HEK293 (cell line): ENCODE results near the gene ISOC2.

Source experiments
- CTCF ChIA-PET: fragments of 350-600 bp; formaldehyde crosslinking; extraction: SDS; loops from one replicate; lab custom pipeline; 2021; ENCODE audit warnings: antibody characterized with exemption; lab: Yijun Ruan, JAX
- POLR2A ChIA-PET: fragments of 300-600 bp; formaldehyde crosslinking; extraction: SDS; loops from one replicate; lab custom pipeline; 2020; ENCODE audit warnings: antibody characterized with exemption, inconsistent platforms; lab: Yijun Ruan, JAX
- H3K27ac ChIP-seq: fragments of 200-500 bp; sonication (Bioruptor generic); 2 replicates; pipeline ENCODE4 v1.5.1; 2014; ENCODE audit warnings: low read depth, low read length, control low read depth, inconsistent platforms; ENCODE audit errors: extremely low read depth
- H3K36me3 ChIP-seq, 2 experiments: fragments of 200-500 bp in 1 of 2; sonication (Bioruptor generic) in 1 of 2; 1 replicate in 1 of 2; 2 replicates in 1 of 2; pipeline ENCODE4 v1.5.1; 2014 to 2017; ENCODE audit warnings: inconsistent platforms in 2 of 2, low read length in 2 of 2; ENCODE audit not compliant: control insufficient read depth in 2 of 2, insufficient read depth in 1 of 2
- H3K4me1 ChIP-seq: fragments of 200-500 bp; sonication (Bioruptor generic); 2 replicates; pipeline ENCODE4 v1.5.1; 2014; ENCODE audit warnings: mild to moderate bottlenecking, low read length, inconsistent platforms; ENCODE audit not compliant: control insufficient read depth, insufficient read depth
- H3K4me3 ChIP-seq: 2 replicates; pipeline ENCODE4 v1.5.1; 2011; ENCODE audit warnings: low read depth, mild to moderate bottlenecking, control low read depth, low read length, moderate library complexity
- H3K9me3 ChIP-seq: fragments of 200-500 bp; sonication (Bioruptor generic); 2 replicates; pipeline ENCODE4 v1.5.1; 2014; ENCODE audit warnings: low read depth, low read length, inconsistent platforms; ENCODE audit not compliant: control insufficient read depth, insufficient read depth
- CTCF ChIP-seq: fragments of 450-650 bp; formaldehyde crosslinking; IDR thresholded peaks from 2 replicates; pipeline ENCODE4 v1.5.1; 2016; ENCODE audit warnings: missing biosample characterization, missing genetic modification characterization
- GLI4 ChIP-seq: fragments of 450-650 bp; formaldehyde crosslinking; IDR thresholded peaks from 2 replicates; pipeline ENCODE4 v1.5.1; 2016; ENCODE audit warnings: missing biosample characterization, missing genetic modification characterization
- HOXD13 ChIP-seq: sonication (generic); formaldehyde crosslinking; IDR thresholded peaks from 2 replicates; pipeline ENCODE4 v1.8.0; 2022; ENCODE audit warnings: missing genetic modification reagents, borderline replicate concordance
- KLF8 ChIP-seq: fragments of 450-650 bp; formaldehyde crosslinking; IDR thresholded peaks from 2 replicates; pipeline ENCODE4 v1.5.1; 2016; ENCODE audit warnings: missing biosample characterization, missing genetic modification characterization
- SP3 ChIP-seq: fragments of 450-650 bp; formaldehyde crosslinking; IDR thresholded peaks from 2 replicates; pipeline ENCODE4 v1.5.1; 2016; ENCODE audit warnings: missing biosample characterization, missing genetic modification characterization
- ZIC2 ChIP-seq: fragments of 450-650 bp; formaldehyde crosslinking; IDR thresholded peaks from 2 replicates; pipeline ENCODE4 v1.5.1; 2016; ENCODE audit warnings: missing biosample characterization, missing genetic modification characterization
- ZNF10 ChIP-seq: fragments of 450-650 bp; formaldehyde crosslinking; IDR thresholded peaks from 2 replicates; pipeline ENCODE4 v1.5.1; 2017; ENCODE audit warnings: missing biosample characterization, missing genetic modification characterization
- ZNF133 ChIP-seq: fragments of 450-650 bp; formaldehyde crosslinking; IDR thresholded peaks from 2 replicates; pipeline ENCODE4 v1.5.1; 2016; ENCODE audit warnings: missing biosample characterization, missing genetic modification characterization
- ZNF274 ChIP-seq, 2 experiments: fragments of 200-500 bp in 1 of 2; fragments of 450-650 bp in 1 of 2; sonication (Bioruptor generic) in 1 of 2; formaldehyde crosslinking in 1 of 2; IDR thresholded peaks; 2 replicates each; pipeline versions ENCODE4 v1.5.1 to v1.6.1; 2014 to 2016; ENCODE audit warnings: borderline replicate concordance in 1 of 2, inconsistent platforms in 1 of 2, low read length in 1 of 2, missing biosample characterization in 1 of 2, missing genetic modification characterization in 1 of 2
- ZNF302 ChIP-seq: fragments of 450-650 bp; formaldehyde crosslinking; IDR thresholded peaks from 2 replicates; pipeline ENCODE4 v1.5.1; 2016; ENCODE audit warnings: missing biosample characterization, missing genetic modification characterization, low read depth
- ZNF324 ChIP-seq: fragments of 450-650 bp; formaldehyde crosslinking; IDR thresholded peaks from 2 replicates; pipeline ENCODE4 v1.5.1; 2016; ENCODE audit warnings: missing biosample characterization, missing genetic modification characterization
- ZNF335 ChIP-seq: fragments of 450-650 bp; formaldehyde crosslinking; conservative IDR thresholded peaks from 2 replicates; pipeline ENCODE4 v1.5.1; 2016; ENCODE audit warnings: missing biosample characterization, missing genetic modification characterization
- ZNF501 ChIP-seq: fragments of 450-650 bp; formaldehyde crosslinking; IDR thresholded peaks from 2 replicates; pipeline ENCODE4 v1.5.1; 2016; ENCODE audit warnings: missing biosample characterization, missing genetic modification characterization
- ZNF529 ChIP-seq: fragments of 450-650 bp; formaldehyde crosslinking; IDR thresholded peaks from 2 replicates; pipeline ENCODE4 v1.5.1; 2017; ENCODE audit warnings: missing genetic modification characterization, missing biosample characterization; ENCODE audit not compliant: insufficient replicate concordance
- ZNF629 ChIP-seq: fragments of 450-650 bp; formaldehyde crosslinking; IDR thresholded peaks from 2 replicates; pipeline ENCODE4 v1.5.1; 2017; ENCODE audit warnings: missing biosample characterization, missing genetic modification characterization
- ZNF660 ChIP-seq: fragments of 450-650 bp; IDR thresholded peaks from 2 replicates; pipeline ENCODE4 v1.5.1; 2018; ENCODE audit warnings: missing biosample characterization, mild to moderate bottlenecking, missing genetic modification characterization
- ZNF776 ChIP-seq: fragments of 450-650 bp; formaldehyde crosslinking; IDR thresholded peaks from 2 replicates; pipeline ENCODE4 v1.5.0; 2017; ENCODE audit warnings: missing biosample characterization, missing genetic modification characterization, borderline replicate concordance
- ZNF837 ChIP-seq: fragments of 450-650 bp; formaldehyde crosslinking; IDR thresholded peaks from 2 replicates; pipeline ENCODE4 v1.5.1; 2016; ENCODE audit warnings: missing biosample characterization, missing genetic modification characterization
- ZNF843 ChIP-seq: fragments of 450-650 bp; formaldehyde crosslinking; IDR thresholded peaks from 2 replicates; pipeline ENCODE4 v1.5.1; 2016; ENCODE audit warnings: missing biosample characterization, missing genetic modification characterization
- TF ChIP-seq, protein P1 (sequence below): fragments of 450-650 bp; formaldehyde crosslinking; IDR thresholded peaks from 2 replicates; pipeline ENCODE4 v1.5.1; 2016; ENCODE audit warnings: missing biosample characterization, missing genetic modification characterization, low read depth
- TF ChIP-seq, protein P2 (sequence below): fragments of 450-650 bp; formaldehyde crosslinking; IDR thresholded peaks from 2 replicates; pipeline ENCODE4 v1.5.1; 2016; ENCODE audit warnings: missing biosample characterization, missing genetic modification characterization
- TF ChIP-seq, protein P3 (sequence below): fragments of 450-650 bp; formaldehyde crosslinking; IDR thresholded peaks from 2 replicates; pipeline ENCODE4 v1.5.1; 2017; ENCODE audit warnings: missing biosample characterization, missing genetic modification characterization
- TF ChIP-seq, protein P4 (sequence below): fragments of 450-650 bp; formaldehyde crosslinking; IDR thresholded peaks from 2 replicates; pipeline ENCODE4 v1.5.1; 2017; ENCODE audit warnings: missing biosample characterization, missing genetic modification characterization

Gene ISOC2

DNA sequence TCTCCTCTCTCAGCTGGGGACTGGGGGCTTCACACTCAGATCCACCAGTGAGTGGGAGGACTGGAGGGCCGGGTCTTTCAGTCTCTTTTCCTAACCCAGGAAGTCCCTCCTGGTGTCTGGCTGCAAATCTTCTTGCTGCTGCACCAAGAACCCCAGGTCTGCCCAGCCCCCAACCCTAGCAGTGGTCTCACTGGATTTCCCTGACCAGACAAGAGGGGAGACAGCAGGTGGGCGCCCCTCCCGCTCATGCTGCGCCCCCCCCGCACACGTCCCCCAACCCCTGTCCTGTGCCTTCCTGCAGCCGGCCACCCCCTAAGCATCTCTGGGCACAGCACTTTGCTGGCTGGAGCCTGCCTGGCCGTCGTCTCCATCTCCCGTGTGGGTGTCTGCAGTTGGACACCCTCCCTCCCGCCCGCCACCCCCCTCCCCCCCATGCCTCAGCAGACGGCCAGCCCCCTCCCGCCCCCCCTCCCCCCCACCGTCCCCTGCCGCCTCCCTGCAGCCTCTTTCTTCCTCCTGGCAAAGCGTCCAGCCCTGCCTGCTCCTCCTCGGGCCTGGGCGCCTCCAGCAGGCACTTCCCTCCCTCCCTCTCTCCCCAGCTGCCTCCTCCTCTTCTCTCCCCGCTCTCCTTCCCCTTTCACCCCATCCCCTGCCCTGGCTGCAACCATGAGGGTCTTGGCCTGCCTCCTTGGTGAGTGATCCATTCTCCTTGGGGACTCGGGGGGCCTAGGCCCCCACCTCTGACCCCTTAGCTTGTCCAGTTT, 26.7 kb upstream of the ISOC2 start, which contains the start of gene SSC5D (continued):
- TF ChIP-seq, protein P1, sequence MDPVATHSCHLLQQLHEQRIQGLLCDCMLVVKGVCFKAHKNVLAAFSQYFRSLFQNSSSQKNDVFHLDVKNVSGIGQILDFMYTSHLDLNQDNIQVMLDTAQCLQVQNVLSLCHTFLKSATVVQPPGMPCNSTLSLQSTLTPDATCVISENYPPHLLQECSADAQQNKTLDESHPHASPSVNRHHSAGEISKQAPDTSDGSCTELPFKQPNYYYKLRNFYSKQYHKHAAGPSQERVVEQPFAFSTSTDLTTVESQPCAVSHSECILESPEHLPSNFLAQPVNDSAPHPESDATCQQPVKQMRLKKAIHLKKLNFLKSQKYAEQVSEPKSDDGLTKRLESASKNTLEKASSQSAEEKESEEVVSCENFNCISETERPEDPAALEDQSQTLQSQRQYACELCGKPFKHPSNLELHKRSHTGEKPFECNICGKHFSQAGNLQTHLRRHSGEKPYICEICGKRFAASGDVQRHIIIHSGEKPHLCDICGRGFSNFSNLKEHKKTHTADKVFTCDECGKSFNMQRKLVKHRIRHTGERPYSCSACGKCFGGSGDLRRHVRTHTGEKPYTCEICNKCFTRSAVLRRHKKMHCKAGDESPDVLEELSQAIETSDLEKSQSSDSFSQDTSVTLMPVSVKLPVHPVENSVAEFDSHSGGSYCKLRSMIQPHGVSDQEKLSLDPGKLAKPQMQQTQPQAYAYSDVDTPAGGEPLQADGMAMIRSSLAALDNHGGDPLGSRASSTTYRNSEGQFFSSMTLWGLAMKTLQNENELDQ (tag by site-specific recombination) = no peak
- TF ChIP-seq CTCF (no peak), ZNF274 (IDR thresholded peaks at IDR 0.05; ENCODE audit: low read length) (no peak), ZNF274 (tag by site-specific recombination; IDR thresholded peaks at IDR 0.05; ENCODE audit: borderline replicate concordance) (no peak), HOXD13 (CRISPR knock-in tag) (no peak), ZNF529 (tag by site-specific recombination) (no peak), ZNF776 (no peak), ZNF133 (tag by site-specific recombination) (no peak)
- TF ChIP-seq, protein P2, sequence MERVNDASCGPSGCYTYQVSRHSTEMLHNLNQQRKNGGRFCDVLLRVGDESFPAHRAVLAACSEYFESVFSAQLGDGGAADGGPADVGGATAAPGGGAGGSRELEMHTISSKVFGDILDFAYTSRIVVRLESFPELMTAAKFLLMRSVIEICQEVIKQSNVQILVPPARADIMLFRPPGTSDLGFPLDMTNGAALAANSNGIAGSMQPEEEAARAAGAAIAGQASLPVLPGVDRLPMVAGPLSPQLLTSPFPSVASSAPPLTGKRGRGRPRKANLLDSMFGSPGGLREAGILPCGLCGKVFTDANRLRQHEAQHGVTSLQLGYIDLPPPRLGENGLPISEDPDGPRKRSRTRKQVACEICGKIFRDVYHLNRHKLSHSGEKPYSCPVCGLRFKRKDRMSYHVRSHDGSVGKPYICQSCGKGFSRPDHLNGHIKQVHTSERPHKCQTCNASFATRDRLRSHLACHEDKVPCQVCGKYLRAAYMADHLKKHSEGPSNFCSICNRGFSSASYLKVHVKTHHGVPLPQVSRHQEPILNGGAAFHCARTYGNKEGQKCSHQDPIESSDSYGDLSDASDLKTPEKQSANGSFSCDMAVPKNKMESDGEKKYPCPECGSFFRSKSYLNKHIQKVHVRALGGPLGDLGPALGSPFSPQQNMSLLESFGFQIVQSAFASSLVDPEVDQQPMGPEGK (tag by site-specific recombination) = peak; percentile 37; the same call in 1 of the 2 replicates
- TF ChIP-seq, protein P3, sequence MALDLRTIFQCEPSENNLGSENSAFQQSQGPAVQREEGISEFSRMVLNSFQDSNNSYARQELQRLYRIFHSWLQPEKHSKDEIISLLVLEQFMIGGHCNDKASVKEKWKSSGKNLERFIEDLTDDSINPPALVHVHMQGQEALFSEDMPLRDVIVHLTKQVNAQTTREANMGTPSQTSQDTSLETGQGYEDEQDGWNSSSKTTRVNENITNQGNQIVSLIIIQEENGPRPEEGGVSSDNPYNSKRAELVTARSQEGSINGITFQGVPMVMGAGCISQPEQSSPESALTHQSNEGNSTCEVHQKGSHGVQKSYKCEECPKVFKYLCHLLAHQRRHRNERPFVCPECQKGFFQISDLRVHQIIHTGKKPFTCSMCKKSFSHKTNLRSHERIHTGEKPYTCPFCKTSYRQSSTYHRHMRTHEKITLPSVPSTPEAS (tag by site-specific recombination) = peak; percentile 31; the same call in 1 of the 2 replicates
- TF ChIP-seq, all 188 proteins: peak for 16

DNA sequence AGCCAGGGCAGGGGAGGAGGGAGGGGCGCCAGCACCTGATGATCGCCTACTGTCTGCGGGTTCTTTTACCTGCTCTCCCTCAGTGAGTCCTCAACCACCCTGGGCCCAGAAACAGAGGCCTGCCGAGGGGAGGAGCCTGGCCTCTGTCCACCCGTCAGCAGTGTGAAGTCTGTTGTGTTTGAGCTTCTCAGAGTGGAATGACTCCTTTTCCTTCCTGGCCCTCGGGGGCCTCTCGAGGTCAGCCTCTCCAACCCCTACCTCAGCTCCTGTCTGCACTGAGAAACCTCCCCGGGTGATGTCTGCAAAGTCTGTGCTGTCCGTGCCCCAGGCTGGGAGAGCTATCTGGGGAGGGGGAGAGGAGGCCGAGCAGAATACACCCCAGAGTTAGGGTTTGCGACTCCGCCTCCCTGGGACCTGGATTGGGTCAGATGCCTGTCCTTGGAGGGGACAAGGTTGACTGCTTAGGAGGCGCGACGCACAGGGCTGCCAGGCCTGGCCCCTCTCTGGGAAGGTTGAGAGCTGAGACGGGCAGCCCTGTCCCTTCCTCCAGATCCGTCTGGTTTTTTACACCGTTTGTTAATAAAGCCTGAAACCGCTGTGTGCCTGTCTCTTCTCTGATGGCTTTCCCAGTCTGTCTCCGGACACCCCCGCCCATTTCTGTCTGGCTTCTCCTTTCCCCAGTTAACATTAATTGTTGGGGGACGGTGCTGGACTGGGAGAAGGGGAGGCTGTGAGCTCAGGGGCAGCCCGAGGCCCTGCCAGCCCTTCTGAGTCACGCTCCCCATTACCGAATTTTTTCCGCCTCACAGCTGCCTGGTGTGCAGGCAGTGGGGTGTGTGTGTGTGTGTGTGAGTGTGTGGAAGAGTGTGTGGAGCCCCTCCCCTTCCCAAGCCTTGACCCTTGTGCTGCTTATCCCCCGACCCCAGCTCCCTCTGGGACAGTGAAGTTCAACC, 25.8 kb upstream of the ISOC2 start:
- Histone ChIP-seq H3K9me3 (no peaks in the 10 kb centered on the region), H3K4me3 (no peak overlapping the region), H3K27ac (peak overlapping the region; percentile 45), H3K36me3 (peaks cover 0 to 5% of the 10 kb centered on the region in 2 experiments; a peak in 1 of 3 replicates), H3K4me1 (peaks cover 23% of the 10 kb centered on the region)
- CTCF ChIA-PET = interaction anchor here (0.6 to 4.3 kb wide), 12 partner anchors 11 to 608 kb away, joined by 3 to 42 read pairs (median 3); partner anchors contain the start of genes ISOC2, ZNF628 and ZNF865
- POLR2A ChIA-PET = interaction anchor here (0.6 to 3.5 kb wide), 14 partner anchors 11 to 284 kb away, joined by 3 to 24 read pairs (median 4); partner anchors contain the start of genes FIZ1, HSPBP1, ISOC2 and KMT5C
- TF ChIP-seq ZNF335 (tag by site-specific recombination) = peak; percentile 69
- peak; percentile 55; the same call in 1 of the 2 replicates for TF ChIP-seq ZNF629 (tag by site-specific recombination)
- TF ChIP-seq SP3 (tag by site-specific recombination) = no peak
- TF ChIP-seq ZNF10 = peak; percentile 97
- TF ChIP-seq KLF8 (tag by site-specific recombination) = peak; percentile 54; the same call in 1 of the 2 replicates
- TF ChIP-seq ZNF660 (tag by site-specific recombination) = peak; percentile 81
- TF ChIP-seq ZNF843 (tag by site-specific recombination) = 0 out of 2 replicates have a peak, but pooled peaks have one; percentile 27
- peak; percentile 52; the same call in 1 of the 2 replicates for TF ChIP-seq GLI4 (tag by site-specific recombination)
- TF ChIP-seq ZNF837 (tag by site-specific recombination) = no peak
- TF ChIP-seq, protein P4, sequence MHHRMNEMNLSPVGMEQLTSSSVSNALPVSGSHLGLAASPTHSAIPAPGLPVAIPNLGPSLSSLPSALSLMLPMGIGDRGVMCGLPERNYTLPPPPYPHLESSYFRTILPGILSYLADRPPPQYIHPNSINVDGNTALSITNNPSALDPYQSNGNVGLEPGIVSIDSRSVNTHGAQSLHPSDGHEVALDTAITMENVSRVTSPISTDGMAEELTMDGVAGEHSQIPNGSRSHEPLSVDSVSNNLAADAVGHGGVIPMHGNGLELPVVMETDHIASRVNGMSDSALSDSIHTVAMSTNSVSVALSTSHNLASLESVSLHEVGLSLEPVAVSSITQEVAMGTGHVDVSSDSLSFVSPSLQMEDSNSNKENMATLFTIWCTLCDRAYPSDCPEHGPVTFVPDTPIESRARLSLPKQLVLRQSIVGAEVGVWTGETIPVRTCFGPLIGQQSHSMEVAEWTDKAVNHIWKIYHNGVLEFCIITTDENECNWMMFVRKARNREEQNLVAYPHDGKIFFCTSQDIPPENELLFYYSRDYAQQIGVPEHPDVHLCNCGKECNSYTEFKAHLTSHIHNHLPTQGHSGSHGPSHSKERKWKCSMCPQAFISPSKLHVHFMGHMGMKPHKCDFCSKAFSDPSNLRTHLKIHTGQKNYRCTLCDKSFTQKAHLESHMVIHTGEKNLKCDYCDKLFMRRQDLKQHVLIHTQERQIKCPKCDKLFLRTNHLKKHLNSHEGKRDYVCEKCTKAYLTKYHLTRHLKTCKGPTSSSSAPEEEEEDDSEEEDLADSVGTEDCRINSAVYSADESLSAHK (tag by site-specific recombination) = peak; percentile 32; the same call in 1 of the 2 replicates
- no peak for TF ChIP-seq ZNF302
- peak; percentile 45; the same call in 1 of the 2 replicates for TF ChIP-seq ZNF501 (tag by site-specific recombination)
- peak; percentile 61 for TF ChIP-seq ZIC2
- TF ChIP-seq ZNF324 (tag by site-specific recombination) = peak; percentile 31; the same call in 1 of the 2 replicates
